GM23248 (cell line): ENCODE measurements around the gene RNLS.

Source experiments
- EZH2 ChIP-seq: fragments of 200-600 bp; sonication (generic); IDR thresholded peaks from 2 replicates; pipeline ENCODE4 v1.6.1; 2018; ENCODE audit warnings: antibody characterized with exemption, mild to moderate bottlenecking; ENCODE audit not compliant: insufficient read depth, poor library complexity, severe bottlenecking
- EZH2phosphoT487 ChIP-seq: fragments of 200-600 bp; sonication (generic); IDR thresholded peaks from 2 replicates; pipeline ENCODE4 v1.6.1; 2018; ENCODE audit warnings: antibody characterized with exemption, moderate library complexity, mild to moderate bottlenecking, low read depth; ENCODE audit not compliant: insufficient read depth

DNA sequence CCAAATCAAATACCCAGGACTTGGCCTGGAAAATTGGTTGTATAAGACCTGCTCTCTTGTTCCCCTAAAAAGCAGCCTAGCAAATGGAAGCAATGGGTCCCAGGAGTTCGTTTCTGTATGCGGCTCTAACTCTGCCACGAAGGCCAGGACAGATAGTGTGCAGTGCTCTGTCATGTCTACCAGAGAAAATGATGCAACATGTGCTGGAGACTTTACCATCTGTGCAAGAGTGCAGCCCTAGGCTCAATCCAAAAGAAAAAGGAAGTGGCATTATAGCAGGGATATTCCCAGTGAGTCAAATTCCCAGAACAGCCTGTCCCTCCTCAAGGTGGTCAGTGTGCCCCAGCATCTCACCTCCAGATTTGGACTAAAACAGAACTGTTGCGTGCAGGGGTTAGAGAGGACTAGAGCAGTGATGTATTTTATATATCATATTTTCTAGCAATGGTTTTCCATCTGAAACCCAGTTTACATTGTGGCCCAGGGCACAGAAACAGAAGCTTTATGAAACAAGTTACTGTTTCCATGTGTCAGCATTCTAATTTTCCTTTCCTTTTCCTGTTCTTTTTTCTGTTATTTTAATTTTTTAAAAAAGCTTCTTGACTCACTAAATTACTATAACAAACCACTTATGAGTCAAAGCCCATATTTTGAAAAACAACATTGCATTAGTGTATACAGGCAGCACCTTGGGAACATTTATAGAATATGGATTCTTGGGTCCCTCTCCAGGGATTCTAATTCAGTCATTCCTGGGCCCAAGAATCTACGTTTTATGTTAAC, 311.2 kb downstream of the RNLS start:
- TF ChIP-seq EZH2 (no peak), EZH2phosphoT487 (no peak)
